Muscle layer of duodenum (tissue), 2 donors: Measurements from ENCODE around the gene ST13.
A peak's percentile ranks its signal among the peaks of the same experiment; 100 is the strongest.
"Not testable (repeated sequence)": the region's sequence is repeated elsewhere in the genome, so short reads cannot be mapped to it uniquely, and the experiment has no call there.

Experiments used
- H3K27ac ChIP-seq: one replicate; pipeline ENCODE4 v1.7.0; 2013; ENCODE audit warnings: mild to moderate bottlenecking, low read length
- H3K27me3 ChIP-seq: one replicate; pipeline ENCODE4 v1.7.0; 2013; ENCODE audit warnings: low read depth, mild to moderate bottlenecking, control low read depth, low read length
- H3K36me3 ChIP-seq, 2 donors: one replicate each; pipeline ENCODE4 v1.7.0; 2013; ENCODE audit warnings: low read length in 2 of 2, control low read depth in 1 of 2, mild to moderate bottlenecking in 1 of 2; ENCODE audit not compliant: insufficient read depth in 2 of 2, control insufficient read depth in 1 of 2
- H3K4me1 ChIP-seq, 2 donors: one replicate each; pipeline ENCODE4 v1.7.0; 2013; ENCODE audit warnings: low read length in 2 of 2, mild to moderate bottlenecking in 2 of 2, control low read depth in 1 of 2, moderate library complexity in 1 of 2; ENCODE audit not compliant: insufficient read depth in 2 of 2, control insufficient read depth in 1 of 2
- H3K4me3 ChIP-seq, 2 donors: one replicate each; pipeline ENCODE4 v1.7.0; 2013; ENCODE audit warnings: low read length in 2 of 2, low read depth in 1 of 2, mild to moderate bottlenecking in 1 of 2
- H3K9me3 ChIP-seq, 2 donors: one replicate each; pipeline ENCODE4 v1.7.0; 2013; ENCODE audit warnings: low read length in 2 of 2, control low read depth in 1 of 2, mild to moderate bottlenecking in 1 of 2; ENCODE audit not compliant: control insufficient read depth in 1 of 2
- donor health status: healthy.

Gene ST13

GRCh38 chr22:40838486-40838885 is 18.0 kb downstream of the ST13 start:
- H3K4me3 ChIP-seq = no peak overlapping the region
- no peaks in the 10 kb centered on the region for H3K27me3 ChIP-seq
- no peaks in the 10 kb centered on the region for H3K4me1 ChIP-seq
- H3K9me3 ChIP-seq = no peaks in the 10 kb centered on the region
- no peak overlapping the region for H3K27ac ChIP-seq
- H3K36me3 ChIP-seq = peaks cover 44 to 63% of the 10 kb centered on the region in 2 donors

- H3K4me3 ChIP-seq = no peak overlapping the region
- H3K27me3 ChIP-seq = no peaks in the 10 kb centered on the region
- H3K36me3 ChIP-seq = peaks cover 48 to 67% of the 10 kb centered on the region in 2 donors
- H3K9me3 ChIP-seq = no peaks in the 10 kb centered on the region
- H3K27ac ChIP-seq = no peak overlapping the region
- no peaks in the 10 kb centered on the region for H3K4me1 ChIP-seq
These were observed 21.8 kb downstream of the ST13 start for GRCh38 chr22:40834619-40835018.

GRCh38 chr22:40829131-40829530 is 27.3 kb downstream of the ST13 start:
- Histone ChIP-seq H3K4me3 (no peak overlapping the region), H3K27me3 (no peaks in the 10 kb centered on the region), H3K9me3 (no peaks in the 10 kb centered on the region), H3K36me3 (peaks cover 30 to 42% of the 10 kb centered on the region in 2 donors), H3K4me1 (no peaks in the 10 kb centered on the region), H3K27ac (no peak overlapping the region)

GRCh38 chr22:40826984-40827741 is 29.3 kb downstream of the ST13 start:
- Histone ChIP-seq H3K27ac (no peak overlapping the region), H3K36me3 (peaks cover 20 to 40% of the 10 kb centered on the region in 2 donors)

GRCh38 chr22:40826292-40826691 is 30.1 kb downstream of the ST13 start:
- H3K4me1 ChIP-seq, H3K27me3 ChIP-seq, H3K4me3 ChIP-seq, H3K27ac ChIP-seq, H3K9me3 ChIP-seq: not testable (repeated sequence)
- H3K36me3 ChIP-seq = peaks cover 17 to 32% of the 10 kb centered on the region in 2 donors

More at GRCh38 chr22:40826984-40827741, 29.3 kb downstream of the ST13 start:
- Histone ChIP-seq H3K4me3 (no peak overlapping the region), H3K9me3 (no peaks in the 10 kb centered on the region), H3K4me1 (no peaks in the 10 kb centered on the region), H3K27me3 (no peaks in the 10 kb centered on the region)

DNA sequence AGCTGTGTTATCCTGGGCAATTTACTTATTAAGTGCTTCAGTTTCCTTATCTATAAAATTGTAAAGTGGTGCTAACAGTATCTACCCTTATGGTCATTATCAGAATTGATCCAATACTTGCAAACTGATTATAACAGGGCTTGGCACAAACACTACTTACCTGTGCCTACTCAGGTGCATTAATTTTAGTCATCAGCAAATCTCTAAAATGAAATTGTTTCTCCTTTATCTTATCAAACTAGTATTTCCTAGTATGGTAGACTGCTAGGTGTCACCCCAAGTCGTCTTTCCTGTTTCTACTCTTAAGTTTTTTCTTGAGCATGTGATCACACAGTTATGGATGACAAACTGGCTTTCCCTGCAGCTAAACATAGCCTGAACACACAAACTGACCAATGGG is 33.0 kb downstream of the ST13 start:
- Histone ChIP-seq H3K36me3 (peaks cover 0 to 18% of the 10 kb centered on the region in 2 donors), H3K4me1 (peaks cover 0 to 12% of the 10 kb centered on the region in 2 donors), H3K27ac (no peak overlapping the region), H3K4me3 (no peak overlapping the region), H3K27me3 (no peaks in the 10 kb centered on the region), H3K9me3 (no peaks in the 10 kb centered on the region)

DNA sequence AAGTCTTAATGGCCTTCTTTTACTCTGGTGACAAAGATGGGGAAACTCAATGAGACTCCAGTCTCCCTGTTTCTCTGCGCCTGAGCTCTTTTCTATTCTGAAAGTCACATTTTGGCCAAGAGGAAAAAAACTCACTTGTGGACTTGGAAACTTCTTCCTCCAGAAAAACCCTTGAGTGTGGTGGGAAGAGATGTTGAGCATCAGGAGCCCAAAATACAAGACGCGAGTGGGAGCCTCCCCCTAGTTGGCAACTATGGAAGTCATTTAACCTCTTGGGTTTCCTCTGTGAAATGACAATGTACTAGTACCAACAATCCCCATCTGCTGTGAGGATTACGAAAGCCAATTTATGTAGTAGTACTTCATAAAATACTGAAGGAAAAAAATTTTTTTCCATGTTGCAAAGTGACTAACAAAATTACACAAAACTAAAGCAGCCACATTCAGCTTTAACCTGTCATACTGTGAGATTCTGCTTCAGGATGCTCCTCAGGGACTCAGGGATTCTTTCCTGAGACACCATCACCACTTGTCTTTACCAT is 36.8 kb downstream of the ST13 start:
- Histone ChIP-seq H3K4me3 (peak overlapping the region; percentile 96 to 99), H3K36me3 (peaks cover 0 to 9% of the 10 kb centered on the region in 2 donors), H3K27ac (peak overlapping the region; percentile 81), H3K27me3 (no peaks in the 10 kb centered on the region), H3K9me3 (no peaks in the 10 kb centered on the region), H3K4me1 (peaks cover 11 to 25% of the 10 kb centered on the region in 2 donors)

GRCh38 chr22:40818747-40819598 is 37.5 kb downstream of the ST13 start, which contains the start of gene SLC25A17:
TSS of gene SLC25A17 (minus strand) at chr22:40819346. CDS start at chr22:40819248, 98 bp downstream.
- Histone ChIP-seq H3K4me3 (peak within 1 kb of the TSS; percentile 96 to 99), H3K36me3 (peaks cover 0 to 9% of the 10 kb centered on the region in 2 donors), H3K9me3 (no peaks in the 10 kb centered on the region), H3K27me3 (no peaks in the 10 kb centered on the region), H3K27ac (peak within 1 kb of the TSS; percentile 81), H3K4me1 (peaks cover 11 to 25% of the 10 kb centered on the region in 2 donors)

- Histone ChIP-seq H3K27ac (no peak overlapping the region), H3K27me3 (no peaks in the 10 kb centered on the region), H3K4me3 (peak overlapping the region; percentile 96 to 99), H3K9me3 (no peaks in the 10 kb centered on the region), H3K4me1 (peaks cover 11 to 25% of the 10 kb centered on the region in 2 donors), H3K36me3 (peaks cover 0 to 4% of the 10 kb centered on the region in 2 donors)
These were observed 38.2 kb downstream of the ST13 start for GRCh38 chr22:40818192-40818746.

DNA sequence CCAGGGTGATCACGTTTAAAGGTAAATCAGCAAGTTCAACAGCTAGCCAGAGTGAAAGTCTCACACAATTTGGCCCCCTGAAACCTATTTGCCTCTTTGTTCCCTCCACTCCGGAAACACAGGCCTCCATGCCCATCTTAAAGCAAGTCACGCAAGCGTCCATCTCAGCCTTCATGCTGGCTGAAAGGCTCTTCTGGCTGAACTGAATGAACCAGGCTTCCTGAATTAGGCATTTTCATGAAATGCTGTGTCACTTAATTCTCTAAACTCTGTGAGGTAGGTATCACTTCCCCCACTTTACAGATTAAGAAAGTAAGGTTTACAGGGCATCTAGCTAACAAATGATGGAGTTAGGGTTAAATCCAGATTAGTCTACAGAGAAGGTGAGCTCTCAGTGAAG is 38.7 kb downstream of the ST13 start:
- Histone ChIP-seq H3K4me3 (peak overlapping the region; percentile 96 to 99), H3K9me3 (no peaks in the 10 kb centered on the region), H3K36me3 (no peaks in the 10 kb centered on the region), H3K27ac (no peak overlapping the region), H3K4me1 (peaks cover 11 to 25% of the 10 kb centered on the region in 2 donors), H3K27me3 (no peaks in the 10 kb centered on the region)

DNA sequence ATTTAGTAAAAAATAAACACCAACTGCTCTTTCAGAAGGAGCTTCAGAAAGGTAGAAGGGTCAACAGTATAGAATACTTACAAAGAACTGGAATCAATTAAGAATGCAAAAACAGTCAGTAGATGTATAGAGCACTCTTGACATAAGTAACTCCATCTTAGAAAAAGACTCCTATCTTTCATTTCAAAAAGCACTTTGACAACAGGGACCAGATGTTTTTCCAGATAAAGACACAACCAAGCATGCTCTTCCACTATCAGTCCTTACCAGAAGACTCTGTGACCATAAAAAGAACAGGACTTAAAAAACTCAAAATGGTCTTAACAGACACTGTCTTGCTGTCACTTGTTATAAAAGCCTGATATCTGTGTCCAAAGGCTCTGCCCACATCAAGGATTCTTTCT is 42.5 kb downstream of the ST13 start:
- Histone ChIP-seq H3K4me3 (no peak overlapping the region), H3K36me3 (no peaks in the 10 kb centered on the region), H3K4me1 (peaks cover 11 to 16% of the 10 kb centered on the region in 2 donors), H3K9me3 (no peaks in the 10 kb centered on the region), H3K27me3 (no peaks in the 10 kb centered on the region), H3K27ac (no peak overlapping the region)
